HL-60 (cell line): Measurements from ENCODE around the gene HBD.

ENCODE experiments used
- DNase-seq, 2 experiments: peaks; one replicate each; pipeline ENCODE4 v3.0.0-alpha.2; 2010 to 2020; ENCODE audit warnings: low read depth in 1 of 2, low spot score in 1 of 2
- H3K27ac ChIP-seq: fragments of 250-450 bp; sonication (Bioruptor Pico); replicated peaks from 2 replicates; pipeline ENCODE4 v1.5.1; 2020; ENCODE audit warnings: mild to moderate bottlenecking, moderate library complexity
- H3K27me3 ChIP-seq: fragments of 250-450 bp; sonication (Bioruptor Pico); 2 replicates; pipeline ENCODE4 v1.5.1; 2021; ENCODE audit warnings: mild to moderate bottlenecking, moderate library complexity; ENCODE audit not compliant: insufficient read depth, poor library complexity, severe bottlenecking
- H3K4me3 ChIP-seq: replicated peaks from 2 replicates; pipeline ENCODE4 v1.5.1; 2011; ENCODE audit warnings: mild to moderate bottlenecking, control low read depth, low read length; ENCODE audit not compliant: insufficient read depth
- CTCF ChIP-seq: IDR thresholded peaks from one replicate; pipeline ENCODE4 v1.5.1; 2011; ENCODE audit warnings: low read length, control low read depth, inconsistent platforms; ENCODE audit not compliant: insufficient read depth
- GABPA ChIP-seq: IDR thresholded peaks from 2 replicates; pipeline ENCODE4 v1.6.1; 2012; ENCODE audit warnings: low read depth
- POLR2AphosphoS5 ChIP-seq: IDR thresholded peaks from 2 replicates; pipeline ENCODE4 v1.6.1; 2012; ENCODE audit warnings: low read depth
- SPI1 ChIP-seq: IDR thresholded peaks from 2 replicates; pipeline ENCODE4 v1.6.1; 2012; ENCODE audit warnings: low read depth, mild to moderate bottlenecking, borderline replicate concordance
- TF ChIP-seq, protein P1 (sequence below): IDR thresholded peaks from 2 replicates; pipeline ENCODE4 v1.6.1; 2012; ENCODE audit warnings: low read depth; ENCODE audit not compliant: insufficient replicate concordance

Gene HBD

GRCh38 chr11:5198285-5198684, 36.0 kb downstream of the HBD start:
- Histone ChIP-seq H3K27me3 (no peaks in the 10 kb centered on the region), H3K4me3 (no peak overlapping the region), H3K27ac (no peak overlapping the region)
- no peak for DNase-seq
- no peak for TF ChIP-seq POLR2AphosphoS5
- TF ChIP-seq, protein P1, sequence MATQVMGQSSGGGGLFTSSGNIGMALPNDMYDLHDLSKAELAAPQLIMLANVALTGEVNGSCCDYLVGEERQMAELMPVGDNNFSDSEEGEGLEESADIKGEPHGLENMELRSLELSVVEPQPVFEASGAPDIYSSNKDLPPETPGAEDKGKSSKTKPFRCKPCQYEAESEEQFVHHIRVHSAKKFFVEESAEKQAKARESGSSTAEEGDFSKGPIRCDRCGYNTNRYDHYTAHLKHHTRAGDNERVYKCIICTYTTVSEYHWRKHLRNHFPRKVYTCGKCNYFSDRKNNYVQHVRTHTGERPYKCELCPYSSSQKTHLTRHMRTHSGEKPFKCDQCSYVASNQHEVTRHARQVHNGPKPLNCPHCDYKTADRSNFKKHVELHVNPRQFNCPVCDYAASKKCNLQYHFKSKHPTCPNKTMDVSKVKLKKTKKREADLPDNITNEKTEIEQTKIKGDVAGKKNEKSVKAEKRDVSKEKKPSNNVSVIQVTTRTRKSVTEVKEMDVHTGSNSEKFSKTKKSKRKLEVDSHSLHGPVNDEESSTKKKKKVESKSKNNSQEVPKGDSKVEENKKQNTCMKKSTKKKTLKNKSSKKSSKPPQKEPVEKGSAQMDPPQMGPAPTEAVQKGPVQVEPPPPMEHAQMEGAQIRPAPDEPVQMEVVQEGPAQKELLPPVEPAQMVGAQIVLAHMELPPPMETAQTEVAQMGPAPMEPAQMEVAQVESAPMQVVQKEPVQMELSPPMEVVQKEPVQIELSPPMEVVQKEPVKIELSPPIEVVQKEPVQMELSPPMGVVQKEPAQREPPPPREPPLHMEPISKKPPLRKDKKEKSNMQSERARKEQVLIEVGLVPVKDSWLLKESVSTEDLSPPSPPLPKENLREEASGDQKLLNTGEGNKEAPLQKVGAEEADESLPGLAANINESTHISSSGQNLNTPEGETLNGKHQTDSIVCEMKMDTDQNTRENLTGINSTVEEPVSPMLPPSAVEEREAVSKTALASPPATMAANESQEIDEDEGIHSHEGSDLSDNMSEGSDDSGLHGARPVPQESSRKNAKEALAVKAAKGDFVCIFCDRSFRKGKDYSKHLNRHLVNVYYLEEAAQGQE = no peak
- TF ChIP-seq CTCF = no peak
- TF ChIP-seq SPI1 = no peak
- TF ChIP-seq GABPA = no peak

DNA sequence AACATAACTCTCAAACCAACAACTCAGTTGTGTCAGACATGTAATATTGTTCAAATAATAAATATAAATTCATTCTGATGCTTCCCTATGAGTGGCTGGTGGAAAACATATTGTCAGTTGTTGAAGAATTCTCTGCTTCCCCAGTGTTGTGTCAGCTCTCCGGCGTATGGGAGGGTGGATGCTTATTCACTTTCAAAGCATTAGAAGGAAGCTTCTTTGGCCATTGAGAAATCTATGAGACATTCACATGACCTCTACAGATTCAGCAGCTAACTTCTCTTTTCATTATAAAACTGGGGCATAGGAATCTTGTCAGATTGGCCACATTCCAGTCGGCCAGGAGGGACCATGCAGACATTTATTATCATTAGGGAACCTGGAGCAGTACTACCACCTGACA, 36.7 kb downstream of the HBD start:
- H3K27ac ChIP-seq = no peak overlapping the region
- DNase-seq = no peak
- no peak overlapping the region for H3K4me3 ChIP-seq
- H3K27me3 ChIP-seq = no peaks in the 10 kb centered on the region
- no peak for TF ChIP-seq POLR2AphosphoS5
- TF ChIP-seq GABPA = no peak
- TF ChIP-seq SPI1 = no peak
- TF ChIP-seq, protein P1 = no peak
- TF ChIP-seq CTCF = no peak

DNA sequence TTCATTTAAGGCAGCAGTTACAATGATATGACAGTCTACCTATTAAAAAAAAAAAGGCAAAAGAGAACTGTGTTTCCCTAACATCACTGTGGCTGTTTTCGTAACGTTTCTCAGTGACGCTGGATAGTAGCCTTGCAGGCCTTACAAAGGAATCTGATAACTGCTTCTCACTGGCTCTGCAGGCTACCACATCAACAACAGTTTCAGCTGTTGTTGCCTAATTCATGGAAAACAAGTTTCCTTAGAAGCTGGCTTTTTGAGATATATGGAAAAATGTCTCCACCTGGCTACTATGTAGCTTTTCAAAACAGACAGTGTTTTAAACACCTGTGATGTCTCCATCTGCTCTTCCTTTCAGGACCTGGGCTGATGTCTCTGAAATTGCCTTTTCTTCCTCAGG, 37.6 kb downstream of the HBD start:
- DNase-seq = no peak
- no peak for TF ChIP-seq GABPA
- TF ChIP-seq POLR2AphosphoS5 = no peak
- no peak for TF ChIP-seq SPI1
- TF ChIP-seq, protein P1 = no peak
- no peak for TF ChIP-seq CTCF

More for the DNA sequence above, 37.6 kb downstream of the HBD start:
- no peak overlapping the region for H3K27ac ChIP-seq
- no peaks in the 10 kb centered on the region for H3K27me3 ChIP-seq
- no peak overlapping the region for H3K4me3 ChIP-seq
